ENCODE measurements around the gene CST7. TPM values are rescaled to one million over a fixed set of nuclear protein-coding genes. Genes with fewer than 3 reads are reported as not detected.

CST7 gene
- total RNA-seq, 2 donors from 2014 or later, result 77.8 to 129 TPM

GRCh38 chr20:24958506-24959385, 9.7 kb downstream of the CST7 start:
- Mint-ChIP-seq H3K9me3 (no peaks in the 10 kb centered on the region), H3K36me3 (peaks cover 11% of the 10 kb centered on the region), H3K4me3 (peak overlapping the region; percentile 83), H3K27ac (peak overlapping the region; percentile 95 to 97), H3K4me1 (ENCODE audit: low read depth in 2 of 2) (peaks cover 68 to 72% of the 10 kb centered on the region in 2 donors), H3K27me3 (no peaks in the 10 kb centered on the region)
- ATAC-seq (no peak), DNase-seq (ENCODE audit: low spot score) (peak; percentile 35)

- Mint-ChIP-seq H3K27ac (peak overlapping the region; percentile 95 to 97), H3K9me3 (no peaks in the 10 kb centered on the region), H3K27me3 (no peaks in the 10 kb centered on the region), H3K36me3 (peaks cover 17% of the 10 kb centered on the region), H3K4me1 (ENCODE audit: low read depth in 2 of 2) (peaks cover 67 to 73% of the 10 kb centered on the region in 2 donors), H3K4me3 (peak overlapping the region; percentile 83)
- DNase-seq (ENCODE audit: low spot score) (peak; percentile 74), ATAC-seq (peak; percentile 67 to 80)
These were observed 10.7 kb downstream of the CST7 start for GRCh38 chr20:24959591-24960301.

DNA sequence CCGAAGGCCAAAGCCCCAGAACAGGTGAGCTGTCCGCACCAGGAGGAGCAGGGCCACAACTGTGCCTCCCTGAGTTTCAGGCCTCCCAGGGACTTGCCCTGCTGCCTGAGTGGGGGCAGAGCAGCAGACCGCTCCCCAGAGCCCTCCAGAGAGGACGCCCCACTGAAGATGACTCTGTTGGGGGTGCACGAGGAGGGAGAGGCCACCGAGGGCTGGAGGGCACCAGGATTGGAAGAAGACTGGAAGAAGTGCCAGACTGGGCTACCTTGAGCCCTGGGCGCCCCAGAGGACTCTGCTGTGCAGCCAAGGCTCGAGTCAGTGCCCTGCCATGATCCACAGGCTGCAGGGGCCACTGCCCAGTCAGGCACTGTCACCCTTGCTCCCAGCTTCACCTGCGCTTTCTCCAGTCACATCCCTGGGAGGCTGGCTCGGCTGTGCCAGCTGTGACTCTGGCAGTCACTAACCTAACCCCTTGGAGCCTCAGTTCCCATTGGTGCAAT, 11.3 kb downstream of the CST7 start:
- Mint-ChIP-seq H3K36me3 (peaks cover 24% of the 10 kb centered on the region), H3K4me1 (ENCODE audit: low read depth in 2 of 2) (peaks cover 67 to 75% of the 10 kb centered on the region in 2 donors), H3K4me3 (peak overlapping the region; percentile 83), H3K27me3 (no peaks in the 10 kb centered on the region), H3K9me3 (no peaks in the 10 kb centered on the region), H3K27ac (peak overlapping the region; percentile 95 to 97)
- DNase-seq (ENCODE audit: low spot score), result no peak
- ATAC-seq, result no peak

- Mint-ChIP-seq H3K9me3 (no peaks in the 10 kb centered on the region), H3K4me1 (ENCODE audit: low read depth in 2 of 2) (peaks cover 67 to 75% of the 10 kb centered on the region in 2 donors), H3K27me3 (no peaks in the 10 kb centered on the region), H3K4me3 (peak overlapping the region; percentile 62), H3K27ac (peak overlapping the region; percentile 95 to 97), H3K36me3 (peaks cover 29% of the 10 kb centered on the region)
- ATAC-seq, result peak; percentile 58 to 71
- no peak for DNase-seq (ENCODE audit: low spot score)
These were observed 11.8 kb downstream of the CST7 start for GRCh38 chr20:24960861-24961260.

GRCh38 chr20:24961384-24962181, 12.5 kb downstream of the CST7 start:
- ATAC-seq, result no peak
- H3K9me3 Mint-ChIP-seq, result no peaks in the 10 kb centered on the region
- no peaks in the 10 kb centered on the region for H3K27me3 Mint-ChIP-seq
- H3K27ac Mint-ChIP-seq, result peak overlapping the region; percentile 95 to 97
- peaks cover 35% of the 10 kb centered on the region for H3K36me3 Mint-ChIP-seq
- DNase-seq (ENCODE audit: low spot score), result peak; percentile 51
- peak overlapping the region; percentile 62 for H3K4me3 Mint-ChIP-seq
- H3K4me1 Mint-ChIP-seq (ENCODE audit: low read depth in 2 of 2), result peaks cover 74 to 76% of the 10 kb centered on the region in 2 donors

DNA sequence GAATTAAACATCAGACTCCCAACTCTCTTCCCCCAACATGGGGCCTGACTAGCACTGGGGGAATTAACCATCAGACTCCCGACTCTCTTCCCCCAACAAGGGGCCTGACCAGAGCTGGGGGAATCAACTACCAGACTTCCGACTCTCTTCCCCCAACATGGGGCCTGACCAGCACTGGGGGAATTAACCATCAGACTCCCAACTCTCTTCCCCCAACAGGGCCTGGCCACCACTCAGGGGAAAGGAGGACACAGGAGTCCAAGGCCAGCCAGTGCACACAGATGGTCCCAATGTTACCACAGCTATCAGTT, 13.1 kb downstream of the CST7 start:
- H3K9me3 Mint-ChIP-seq, result no peaks in the 10 kb centered on the region
- peak overlapping the region; percentile 95 to 97 for H3K27ac Mint-ChIP-seq
- H3K36me3 Mint-ChIP-seq, result peaks cover 35% of the 10 kb centered on the region
- DNase-seq (ENCODE audit: low spot score) (no peak), ATAC-seq (no peak)
- peak overlapping the region; percentile 62 for H3K4me3 Mint-ChIP-seq
- H3K4me1 Mint-ChIP-seq (ENCODE audit: low read depth in 2 of 2), result peaks cover 74 to 75% of the 10 kb centered on the region in 2 donors
- no peaks in the 10 kb centered on the region for H3K27me3 Mint-ChIP-seq

DNA sequence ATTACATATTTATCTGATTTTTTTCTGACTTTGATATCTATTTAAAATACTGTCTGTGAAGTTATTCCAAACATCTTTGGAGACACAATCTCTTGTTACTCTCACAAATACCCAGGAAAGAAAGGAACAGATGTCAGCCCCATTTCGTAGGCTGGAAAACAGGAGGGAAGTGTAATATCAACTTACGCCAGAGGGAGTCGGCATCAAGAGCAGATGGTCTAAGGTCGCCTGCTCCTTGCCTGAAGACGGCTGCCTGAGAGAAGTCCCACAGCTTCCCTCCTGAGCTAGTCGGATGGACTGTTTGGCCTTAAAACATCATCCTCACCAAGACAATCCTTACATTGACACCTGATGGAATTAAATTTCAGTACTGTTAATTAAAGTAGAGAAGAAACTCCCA, 13.4 kb downstream of the CST7 start:
- ATAC-seq, result no peak
- peaks cover 38% of the 10 kb centered on the region for H3K36me3 Mint-ChIP-seq
- peak overlapping the region; percentile 95 to 97 for H3K27ac Mint-ChIP-seq
- no peaks in the 10 kb centered on the region for H3K27me3 Mint-ChIP-seq
- H3K4me3 Mint-ChIP-seq, result peak overlapping the region; percentile 62
- no peaks in the 10 kb centered on the region for H3K9me3 Mint-ChIP-seq
- peaks cover 74 to 75% of the 10 kb centered on the region in 2 donors for H3K4me1 Mint-ChIP-seq (ENCODE audit: low read depth in 2 of 2)
- DNase-seq (ENCODE audit: low spot score), result no peak

GRCh38 chr20:24963672-24964505, 14.8 kb downstream of the CST7 start:
- DNase-seq (ENCODE audit: low spot score), result no peak
- H3K36me3 Mint-ChIP-seq, result peaks cover 49% of the 10 kb centered on the region
- no peaks in the 10 kb centered on the region for H3K27me3 Mint-ChIP-seq
- peaks cover 79 to 82% of the 10 kb centered on the region in 2 donors for H3K4me1 Mint-ChIP-seq (ENCODE audit: low read depth in 2 of 2)
- no peaks in the 10 kb centered on the region for H3K9me3 Mint-ChIP-seq
- ATAC-seq, result no peak
- peak overlapping the region; percentile 95 to 97 for H3K27ac Mint-ChIP-seq
- H3K4me3 Mint-ChIP-seq, result no peak overlapping the region

DNA sequence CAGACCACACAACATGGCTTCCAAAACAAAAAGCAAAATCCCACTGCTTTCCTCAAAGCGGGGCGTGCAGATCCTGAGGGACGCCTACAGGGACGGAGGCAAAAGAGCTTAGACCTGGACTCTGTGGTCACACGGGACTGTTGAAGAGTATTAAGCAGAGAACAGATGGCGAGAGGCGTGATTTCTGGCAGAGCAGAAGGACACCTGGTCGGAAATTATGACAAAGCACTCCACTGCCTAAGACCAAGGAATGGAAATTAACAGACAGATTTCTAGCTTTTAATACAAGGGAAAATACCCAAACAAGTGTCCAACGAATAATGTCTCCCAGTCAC, 15.4 kb downstream of the CST7 start:
- Mint-ChIP-seq H3K27ac (peak overlapping the region; percentile 95 to 97), H3K4me1 (ENCODE audit: low read depth in 2 of 2) (peaks cover 76 to 77% of the 10 kb centered on the region in 2 donors), H3K27me3 (no peaks in the 10 kb centered on the region), H3K9me3 (no peaks in the 10 kb centered on the region), H3K4me3 (peak overlapping the region; percentile 47), H3K36me3 (peaks cover 49% of the 10 kb centered on the region)
- no peak for DNase-seq (ENCODE audit: low spot score)
- no peak for ATAC-seq

DNA sequence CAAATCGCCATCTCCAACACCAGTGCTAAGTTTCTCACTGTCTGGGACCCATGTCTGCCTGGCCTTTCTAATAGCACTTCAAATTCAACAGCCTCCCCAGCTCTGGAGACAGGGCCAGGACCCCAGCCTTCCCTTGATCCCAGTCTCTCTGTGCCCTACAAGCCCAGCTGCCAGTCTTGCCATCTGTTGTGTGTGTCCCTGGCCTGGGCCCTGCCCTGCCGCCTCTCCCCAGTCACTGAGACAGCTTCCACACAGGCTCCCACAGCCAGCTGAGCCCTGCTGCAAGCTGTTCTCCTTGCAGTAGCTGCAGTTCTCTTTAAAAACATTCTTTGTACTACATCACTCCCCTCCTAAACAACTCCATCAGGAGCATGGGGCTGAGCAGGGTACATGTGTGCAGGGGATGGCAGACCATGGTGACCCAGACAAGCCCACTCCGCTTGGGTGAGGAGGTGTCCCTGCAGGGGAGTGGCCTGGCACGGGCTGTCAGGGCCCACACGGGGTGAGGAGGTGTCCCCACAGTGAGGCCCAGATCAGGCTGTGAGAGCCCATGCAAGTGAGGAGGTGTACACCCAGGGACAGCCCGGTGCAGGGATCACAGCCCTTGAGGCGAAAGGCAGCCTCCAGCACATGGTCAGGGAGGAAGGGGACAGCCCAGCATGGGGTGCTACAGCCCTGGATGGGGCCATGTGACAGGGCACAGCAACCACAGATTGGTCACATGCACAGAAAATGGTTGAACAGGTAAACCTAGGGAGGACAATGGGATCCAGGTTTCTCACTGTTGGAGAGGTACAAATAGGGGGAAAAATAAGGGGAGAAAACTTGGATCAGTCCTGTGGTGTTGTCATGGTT, 16.2 kb downstream of the CST7 start:
- H3K9me3 Mint-ChIP-seq, result no peaks in the 10 kb centered on the region
- peaks cover 55% of the 10 kb centered on the region for H3K36me3 Mint-ChIP-seq
- peaks cover 68 to 74% of the 10 kb centered on the region in 2 donors for H3K4me1 Mint-ChIP-seq (ENCODE audit: low read depth in 2 of 2)
- no peaks in the 10 kb centered on the region for H3K27me3 Mint-ChIP-seq
- ATAC-seq (no peak), DNase-seq (ENCODE audit: low spot score) (no peak)
- peak overlapping the region; percentile 95 to 97 for H3K27ac Mint-ChIP-seq
- peak overlapping the region; percentile 47 for H3K4me3 Mint-ChIP-seq

DNA sequence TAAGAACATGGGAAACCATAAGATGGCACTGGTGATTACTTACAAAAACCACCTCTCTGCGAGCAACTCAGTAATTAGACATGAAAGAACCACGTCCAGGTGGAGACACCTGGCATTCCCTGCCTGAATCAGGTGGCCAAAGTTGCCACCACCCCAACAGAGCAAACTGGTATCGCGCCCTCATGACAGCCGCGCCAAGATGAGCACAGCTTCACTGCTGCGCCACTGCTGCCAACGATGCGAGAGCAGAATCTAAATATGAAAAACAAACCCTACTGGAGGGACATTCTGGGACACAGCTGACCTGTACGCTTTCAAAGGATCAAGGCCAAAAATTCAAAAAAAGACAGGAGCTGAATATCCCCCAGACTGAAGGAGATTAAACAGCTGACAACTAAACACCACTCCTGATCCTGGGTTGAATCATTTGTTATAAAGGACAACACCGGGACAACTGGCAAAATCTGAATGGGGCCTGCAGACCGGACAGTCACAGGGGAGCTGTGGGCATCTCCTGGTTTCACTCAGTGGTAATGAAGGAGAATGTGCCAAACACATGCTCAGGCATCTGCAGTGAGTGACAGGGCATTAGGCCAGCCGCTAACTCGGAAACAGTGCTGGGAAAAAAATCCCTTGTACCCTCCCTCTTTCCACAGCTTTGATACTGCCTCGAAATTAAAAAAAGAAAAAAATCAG, 17.4 kb downstream of the CST7 start:
- Mint-ChIP-seq H3K27ac (peak overlapping the region; percentile 95 to 97), H3K36me3 (peaks cover 62% of the 10 kb centered on the region), H3K9me3 (no peaks in the 10 kb centered on the region), H3K4me1 (ENCODE audit: low read depth in 2 of 2) (peaks cover 63 to 70% of the 10 kb centered on the region in 2 donors), H3K4me3 (no peak overlapping the region), H3K27me3 (no peaks in the 10 kb centered on the region)
- DNase-seq (ENCODE audit: low spot score) (no peak), ATAC-seq (no peak)

Measured in natural killer cell treated with Interleukin-12 subunit alpha and Interleukin-12 subunit beta and Interleukin-15 and Interleukin-18, amount 100 ng/mL, for 72 hours (primary cell).